ENCODE results near the gene GID8.

GID8 gene

GRCh38 chr20:62938105-62938888, at the start of gene GID8:
TSS of gene GID8 (plus strand) at chr20:62938147. CDS start at chr20:62941503, 3,356 bp downstream.
- no peak for FAIRE-seq

- FAIRE-seq, result no peak
Measured at GRCh38 chr20:62888406-62888805, 49.5 kb upstream of the GID8 start.

GRCh38 chr20:62888910-62889309, 49.0 kb upstream of the GID8 start:
- no peak for FAIRE-seq

- FAIRE-seq, result no peak
Measured at GRCh38 chr20:62889411-62889810, 48.5 kb upstream of the GID8 start.

- no peak for FAIRE-seq
Measured at GRCh38 chr20:62889871-62890270, 48.1 kb upstream of the GID8 start.

- no peak for FAIRE-seq
Measured at GRCh38 chr20:62890444-62890843, 47.5 kb upstream of the GID8 start.

- no peak for FAIRE-seq
Measured at GRCh38 chr20:62891111-62891510, 46.8 kb upstream of the GID8 start.

GRCh38 chr20:62892348-62893304, 45.3 kb upstream of the GID8 start:
- FAIRE-seq, result no peak

GRCh38 chr20:62893700-62894099, 44.2 kb upstream of the GID8 start:
- FAIRE-seq, result no peak

GRCh38 chr20:62894261-62894660, 43.7 kb upstream of the GID8 start:
- FAIRE-seq, result no peak

- no peak for FAIRE-seq
Measured at GRCh38 chr20:62895539-62895938, 42.4 kb upstream of the GID8 start.

GRCh38 chr20:62896526-62896925, 41.4 kb upstream of the GID8 start:
- no peak for FAIRE-seq

GRCh38 chr20:62897666-62898065, 40.3 kb upstream of the GID8 start:
- FAIRE-seq, result no peak

- no peak for FAIRE-seq
Measured at GRCh38 chr20:62898093-62898964, 39.6 kb upstream of the GID8 start.

GRCh38 chr20:62898970-62899632, 38.8 kb upstream of the GID8 start:
- FAIRE-seq, result no peak

GRCh38 chr20:62899633-62900051, 38.3 kb upstream of the GID8 start:
- no peak for FAIRE-seq

GRCh38 chr20:62900052-62900691, 37.8 kb upstream of the GID8 start:
- FAIRE-seq, result no peak

- no peak for FAIRE-seq
Measured at GRCh38 chr20:62900692-62901584, 37.0 kb upstream of the GID8 start.

- no peak for FAIRE-seq
Measured at GRCh38 chr20:62901891-62902290, 36.1 kb upstream of the GID8 start.

- FAIRE-seq, result no peak
Measured at GRCh38 chr20:62902926-62903615, 34.9 kb upstream of the GID8 start.

All from islet of Langerhans (tissue), 1 donor.